Natural killer cell (primary cell): Measurements from ENCODE around the gene PIGU. TPM values are rescaled to one million over a fixed set of nuclear protein-coding genes. Genes with fewer than 3 reads are reported as not detected.
A peak's percentile ranks its signal among the peaks of the same experiment; 100 is the strongest.

ENCODE experiments used
- ATAC-seq, 3 donors: fragments of 150-1000 bp in 2 of 3; fragments of 200-7000 bp in 1 of 3; cut with Tn5 transposase; 1 replicate in 1 of 3; 2 replicates in 2 of 3; pipeline ENCODE4 v1.10.0; 2021; ENCODE audit warnings: mild to moderate bottlenecking in 2 of 3, moderate library complexity in 2 of 3
- DNase-seq, 2 donors: peaks; one replicate each; pipeline versions ENCODE4 v3.0.0 to v3.0.0-alpha.2; 2013 to 2021; ENCODE audit warnings: mixed read lengths in 1 of 2
- H3K27ac ChIP-seq: one replicate; pipeline ENCODE4 v1.5.1; 2013; ENCODE audit warnings: mild to moderate bottlenecking, low read length
- H3K27me3 ChIP-seq: one replicate; pipeline ENCODE4 v1.6.1; 2013; ENCODE audit warnings: low read length; ENCODE audit not compliant: control insufficient read depth, insufficient read depth
- H3K36me3 ChIP-seq: one replicate; pipeline ENCODE4 v1.6.1; 2013; ENCODE audit warnings: low read length; ENCODE audit not compliant: control insufficient read depth, insufficient read depth
- H3K4me1 ChIP-seq: one replicate; pipeline ENCODE4 v1.6.1; 2013; ENCODE audit warnings: low read length; ENCODE audit not compliant: control insufficient read depth, insufficient read depth
- H3K4me3 ChIP-seq: one replicate; pipeline ENCODE4 v1.5.1; 2013; ENCODE audit warnings: low read length
- H3K9me3 ChIP-seq: one replicate; pipeline ENCODE4 v1.6.1; 2013; ENCODE audit warnings: low read length; ENCODE audit not compliant: control insufficient read depth, insufficient read depth
- H3K27ac Mint-ChIP-seq, 2 donors: one replicate each; pipeline ENCODE4 v1.8.0; 2022; ENCODE audit warnings: mild to moderate bottlenecking in 2 of 2, mixed read lengths in 2 of 2, moderate library complexity in 1 of 2
- H3K27me3 Mint-ChIP-seq, 2 donors: one replicate each; pipeline ENCODE4 v1.8.0; 2022; ENCODE audit warnings: low read depth in 2 of 2, mixed read lengths in 2 of 2
- H3K36me3 Mint-ChIP-seq: one replicate; pipeline ENCODE4 v1.8.0; 2022; ENCODE audit warnings: mixed read lengths
- H3K4me1 Mint-ChIP-seq, 2 donors: one replicate each; pipeline ENCODE4 v1.8.0; 2022; ENCODE audit warnings: mixed read lengths in 2 of 2
- H3K4me3 Mint-ChIP-seq: one replicate; pipeline ENCODE4 v1.8.0; 2022; ENCODE audit warnings: mild to moderate bottlenecking, moderate library complexity, mixed read lengths
- H3K9me3 Mint-ChIP-seq, 2 donors: one replicate each; pipeline ENCODE4 v1.8.0; 2022; ENCODE audit warnings: mixed read lengths in 2 of 2
- CTCF ChIP-seq: fragments of 200-600 bp; IDR thresholded peaks from one replicate; pipeline ENCODE4 v1.8.0; 2022; ENCODE audit warnings: antibody characterized with exemption
- WGBS: methylation state at CpG from one replicate; pipeline ENCODE4 v1.1.7; 2013; ENCODE audit warnings: missing lambda C conversion rate; ENCODE audit not compliant: insufficient coverage; 5-methylcytosine and 5-hydroxymethylcytosine counted together
- intact Hi-C: fragments of 100-400 bp; cut with micrococcal nuclease; formaldehyde crosslinking; loops from one replicate; pipeline ENCODE4 v1.14.2; 2022
- total RNA-seq, 4 donors: library from RNA; stranded (reverse); fragments of 120-200 nt in 1 of 4; gene quantifications; one replicate each; pipeline versions ENCODE4 v1.2.3 to v1.2.4, GENCODE V29; 2013 to 2022

PIGU gene
- total RNA-seq, 3 donors from 2014 or later (not counting 1 experiment from before 2014, with no cell fraction given), result 7.0 to 11.1 (median 8.2) TPM

GRCh38 chr20:34530342-34530741, 146.6 kb downstream of the PIGU start:
- H3K4me1 ChIP-seq, result peaks cover 21% of the 10 kb centered on the region
- Mint-ChIP-seq H3K4me3 (peak overlapping the region; percentile 73), H3K27ac (peak overlapping the region; percentile 75 to 82), H3K36me3 (no peaks in the 10 kb centered on the region), H3K27me3 (no peaks in the 10 kb centered on the region), H3K9me3 (no peaks in the 10 kb centered on the region), H3K4me1 (peaks cover 32 to 34% of the 10 kb centered on the region in 2 donors)
- ATAC-seq, result peak; percentile 56 to 82 (median 75)
- H3K27ac ChIP-seq, result no peak overlapping the region
- no peak for TF ChIP-seq CTCF
- no peak overlapping the region for H3K4me3 ChIP-seq
- DNase-seq, result no peak
- no peaks in the 10 kb centered on the region for H3K27me3 ChIP-seq
- H3K36me3 ChIP-seq, result peaks cover 67% of the 10 kb centered on the region
- WGBS, result 39% methylated on average over 5 of the region's 5 CpGs
- no peaks in the 10 kb centered on the region for H3K9me3 ChIP-seq
- intact Hi-C loops, result loop anchor here (10.0 kb wide), 1 partner anchor 174 kb away; the partner anchor contains the start of gene TP53INP2

GRCh38 chr20:34529742-34530141, 147.2 kb downstream of the PIGU start:
- Mint-ChIP-seq H3K9me3 (no peaks in the 10 kb centered on the region), H3K4me3 (peak overlapping the region; percentile 73), H3K27ac (peak overlapping the region; percentile 75 to 82), H3K4me1 (peaks cover 35 to 37% of the 10 kb centered on the region in 2 donors), H3K27me3 (no peaks in the 10 kb centered on the region), H3K36me3 (no peaks in the 10 kb centered on the region)
- H3K27ac ChIP-seq, result no peak overlapping the region
- no peak for TF ChIP-seq CTCF
- ATAC-seq (no peak), DNase-seq (no peak)
- intact Hi-C loops, result loop anchor here (10.0 kb wide), 1 partner anchor 175 kb away; the partner anchor contains the start of gene TP53INP2
- 96% methylated on average over 3 of the region's 3 CpGs for WGBS
- peaks cover 66% of the 10 kb centered on the region for H3K36me3 ChIP-seq
- no peaks in the 10 kb centered on the region for H3K27me3 ChIP-seq
- no peak overlapping the region for H3K4me3 ChIP-seq
- no peaks in the 10 kb centered on the region for H3K9me3 ChIP-seq
- H3K4me1 ChIP-seq, result peaks cover 21% of the 10 kb centered on the region

- WGBS, result 75% methylated on average over 5 of the region's 5 CpGs
- Mint-ChIP-seq H3K4me3 (peak overlapping the region; percentile 56), H3K36me3 (no peaks in the 10 kb centered on the region)
Measured at GRCh38 chr20:34528921-34529297, 148.0 kb downstream of the PIGU start.

More at GRCh38 chr20:34528921-34529297, 148.0 kb downstream of the PIGU start:
- Histone ChIP-seq H3K36me3 (peaks cover 59% of the 10 kb centered on the region), H3K9me3 (no peaks in the 10 kb centered on the region), H3K27me3 (no peaks in the 10 kb centered on the region), H3K4me1 (peaks cover 21% of the 10 kb centered on the region), H3K4me3 (no peak overlapping the region), H3K27ac (no peak overlapping the region)
- H3K27ac Mint-ChIP-seq, result peak overlapping the region; percentile 75 to 82
- no peaks in the 10 kb centered on the region for H3K9me3 Mint-ChIP-seq
- no peaks in the 10 kb centered on the region for H3K27me3 Mint-ChIP-seq
- intact Hi-C loops, result no loop called here
- peaks cover 35 to 37% of the 10 kb centered on the region in 2 donors for H3K4me1 Mint-ChIP-seq
- DNase-seq (no peak), ATAC-seq (peak; percentile 64 to 72 (median 65))
- no peak for TF ChIP-seq CTCF
